Hypothalamus (tissue), 51 donors: ENCODE measurements around the gene SLC18A3.

Experiments
- DNase-seq, 51 donors: peaks; one replicate each; lab custom pipeline; 2025; lab: John Stamatoyannopoulos, UW

The SLC18A3 gene

GRCh38 chr10:49622426-49623425 is 12.6 kb downstream of the SLC18A3 start:
- no peak for DNase-seq

- no peak for DNase-seq
Measured at GRCh38 chr10:49624629-49625028, 14.5 kb downstream of the SLC18A3 start.

GRCh38 chr10:49625411-49625810 is 15.3 kb downstream of the SLC18A3 start:
- no peak for DNase-seq

- no peak for DNase-seq
Measured at GRCh38 chr10:49627038-49627437, 16.9 kb downstream of the SLC18A3 start.

- DNase-seq, result no peak
Measured at GRCh38 chr10:49627644-49628247, 17.6 kb downstream of the SLC18A3 start.

GRCh38 chr10:49628599-49628998 is 18.5 kb downstream of the SLC18A3 start:
- DNase-seq, result no peak

GRCh38 chr10:49629431-49629881 is 19.3 kb downstream of the SLC18A3 start:
- DNase-seq, result no peak

- DNase-seq, result no peak
Measured at GRCh38 chr10:49631975-49632374, 21.9 kb downstream of the SLC18A3 start.

- DNase-seq, result no peak
Measured at GRCh38 chr10:49632406-49633317, 22.6 kb downstream of the SLC18A3 start.

GRCh38 chr10:49633327-49634068 is 23.4 kb downstream of the SLC18A3 start:
- no peak for DNase-seq

- no peak for DNase-seq
Measured at GRCh38 chr10:49634069-49634660, 24.1 kb downstream of the SLC18A3 start.

- no peak for DNase-seq
Measured at GRCh38 chr10:49642311-49642710, 32.2 kb downstream of the SLC18A3 start.

GRCh38 chr10:49643241-49644034 is 33.3 kb downstream of the SLC18A3 start:
- no peak for DNase-seq

GRCh38 chr10:49644035-49644646 is 34.0 kb downstream of the SLC18A3 start:
- no peak for DNase-seq

GRCh38 chr10:49645417-49645816 is 35.3 kb downstream of the SLC18A3 start:
- DNase-seq, result no peak

GRCh38 chr10:49645871-49646870 is 36.1 kb downstream of the SLC18A3 start:
- DNase-seq, result no peak

GRCh38 chr10:49647554-49647953 is 37.4 kb downstream of the SLC18A3 start:
- DNase-seq, result no peak
